Osteoblast (primary cell): Measurements from ENCODE around the gene TACC2. TPM values are rescaled to one million over a fixed set of nuclear protein-coding genes. Genes with fewer than 3 reads are reported as not detected.

Experiments used
- DNase-seq: peaks from one replicate; pipeline ENCODE4 v3.0.0; 2011; ENCODE audit warnings: low spot score, mixed read lengths; ENCODE audit not compliant: insufficient read length; ENCODE audit errors: missing footprints
- H2AFZ ChIP-seq: 2 replicates; pipeline ENCODE4 v1.6.0; 2011; ENCODE audit warnings: mild to moderate bottlenecking, low read length
- H3K27ac ChIP-seq: 2 replicates; pipeline ENCODE4 v1.5.1; 2011; ENCODE audit warnings: mild to moderate bottlenecking, low read depth, low read length, moderate library complexity
- H3K27me3 ChIP-seq: 2 replicates; pipeline ENCODE4 v1.6.0; 2012; ENCODE audit warnings: mild to moderate bottlenecking, control low read depth, inconsistent platforms, low read length, moderate library complexity; ENCODE audit not compliant: insufficient read depth
- H3K36me3 ChIP-seq: 2 replicates; pipeline ENCODE4 v1.5.1; 2011; ENCODE audit warnings: mild to moderate bottlenecking, low read length, control low read depth, moderate library complexity; ENCODE audit not compliant: insufficient read depth
- H3K4me1 ChIP-seq: 2 replicates; pipeline ENCODE4 v1.5.1; 2011; ENCODE audit warnings: mild to moderate bottlenecking, low read length, control low read depth, moderate library complexity; ENCODE audit not compliant: insufficient read depth
- H3K4me2 ChIP-seq: 2 replicates; pipeline ENCODE4 v1.6.0; 2011; ENCODE audit warnings: mild to moderate bottlenecking, low read length; ENCODE audit not compliant: insufficient read depth
- H3K4me3 ChIP-seq: fragments of 200-600 bp; sonication (generic); 3 replicates; pipeline ENCODE4 v1.5.1; 2012; ENCODE audit warnings: mild to moderate bottlenecking, low read length, inconsistent platforms; ENCODE audit not compliant: insufficient read depth
- H3K79me2 ChIP-seq: 2 replicates; pipeline ENCODE4 v1.6.0; 2012; ENCODE audit warnings: mild to moderate bottlenecking, low read length, control low read depth, inconsistent platforms; ENCODE audit not compliant: insufficient read depth
- H3K9me3 ChIP-seq: 2 replicates; pipeline ENCODE4 v1.5.1; 2011; ENCODE audit warnings: low read depth, low read length, control low read depth
- H4K20me1 ChIP-seq: 2 replicates; pipeline ENCODE4 v1.6.0; 2012; ENCODE audit warnings: mild to moderate bottlenecking, low read length, control low read depth; ENCODE audit not compliant: insufficient read depth
- total RNA-seq: library from RNA; depleted of rRNA; stranded (reverse); fragments of >200 nt; gene quantifications from 2 replicates; pipeline ENCODE4 v1.2.3, GENCODE V29; 2012
- TF ChIP-seq, protein P1 (sequence below): IDR thresholded peaks from 2 replicates; pipeline ENCODE4 v1.5.1; 2011; ENCODE audit warnings: mild to moderate bottlenecking, low read depth, low read length, moderate library complexity; ENCODE audit errors: extremely low read depth

Gene TACC2
- total RNA-seq, 1 donor, result 5.8 TPM

DNA sequence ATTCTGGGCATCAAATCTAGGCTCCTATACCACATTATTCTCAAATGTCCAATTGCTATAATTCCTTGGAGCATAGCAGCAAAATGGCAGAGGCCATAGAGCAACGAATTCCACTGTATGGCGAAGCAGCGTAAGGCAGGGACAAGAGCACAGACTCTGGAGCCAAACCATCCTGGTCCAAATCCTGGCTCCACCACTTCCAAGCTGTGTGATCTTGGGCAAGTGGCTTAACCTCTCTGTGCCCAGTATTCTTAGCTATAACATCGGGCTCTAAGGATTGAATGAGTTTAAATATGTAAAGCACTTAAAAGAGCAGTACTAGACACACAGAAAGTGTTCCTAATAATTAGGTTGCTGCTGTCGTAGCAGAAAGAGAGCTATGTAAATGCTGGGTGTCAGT lies 56.2 kb downstream of the TACC2 start:
- H3K27me3 ChIP-seq, result peaks cover 9% of the 10 kb centered on the region
- no peaks in the 10 kb centered on the region for H4K20me1 ChIP-seq
- H3K4me1 ChIP-seq, result peaks cover 5% of the 10 kb centered on the region
- H3K79me2 ChIP-seq, result no peaks in the 10 kb centered on the region
- no peak overlapping the region for H3K4me2 ChIP-seq
- TF ChIP-seq, protein P1, sequence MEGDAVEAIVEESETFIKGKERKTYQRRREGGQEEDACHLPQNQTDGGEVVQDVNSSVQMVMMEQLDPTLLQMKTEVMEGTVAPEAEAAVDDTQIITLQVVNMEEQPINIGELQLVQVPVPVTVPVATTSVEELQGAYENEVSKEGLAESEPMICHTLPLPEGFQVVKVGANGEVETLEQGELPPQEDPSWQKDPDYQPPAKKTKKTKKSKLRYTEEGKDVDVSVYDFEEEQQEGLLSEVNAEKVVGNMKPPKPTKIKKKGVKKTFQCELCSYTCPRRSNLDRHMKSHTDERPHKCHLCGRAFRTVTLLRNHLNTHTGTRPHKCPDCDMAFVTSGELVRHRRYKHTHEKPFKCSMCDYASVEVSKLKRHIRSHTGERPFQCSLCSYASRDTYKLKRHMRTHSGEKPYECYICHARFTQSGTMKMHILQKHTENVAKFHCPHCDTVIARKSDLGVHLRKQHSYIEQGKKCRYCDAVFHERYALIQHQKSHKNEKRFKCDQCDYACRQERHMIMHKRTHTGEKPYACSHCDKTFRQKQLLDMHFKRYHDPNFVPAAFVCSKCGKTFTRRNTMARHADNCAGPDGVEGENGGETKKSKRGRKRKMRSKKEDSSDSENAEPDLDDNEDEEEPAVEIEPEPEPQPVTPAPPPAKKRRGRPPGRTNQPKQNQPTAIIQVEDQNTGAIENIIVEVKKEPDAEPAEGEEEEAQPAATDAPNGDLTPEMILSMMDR, result no peak
- no peak overlapping the region for H3K4me3 ChIP-seq
- DNase-seq, result no peak
- no peak overlapping the region for H2AFZ ChIP-seq
- no peaks in the 10 kb centered on the region for H3K36me3 ChIP-seq
- H3K27ac ChIP-seq, result no peak overlapping the region
- H3K9me3 ChIP-seq, result no peaks in the 10 kb centered on the region

DNA sequence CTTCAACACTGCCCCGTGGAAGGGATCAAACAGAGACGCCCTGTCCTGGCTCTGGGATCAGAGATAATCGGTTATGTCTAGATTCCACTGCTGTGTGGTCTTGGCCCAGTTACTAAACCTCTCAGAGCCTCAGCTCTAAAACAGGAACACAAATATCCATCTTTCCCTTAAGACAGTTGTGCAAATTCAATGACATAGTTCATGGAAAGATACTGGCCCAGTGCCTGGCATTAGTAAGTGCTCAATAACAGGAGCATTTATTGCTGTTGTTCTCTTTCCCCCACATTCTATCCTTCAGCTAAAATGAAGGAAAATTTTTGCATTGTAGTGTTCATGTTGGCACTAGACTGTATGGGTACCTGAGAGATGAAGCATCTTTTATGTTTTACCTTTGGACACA lies 58.6 kb downstream of the TACC2 start:
- DNase-seq, result no peak
- Histone ChIP-seq H3K27me3 (peaks cover 4% of the 10 kb centered on the region), H3K4me3 (no peak overlapping the region), H4K20me1 (no peaks in the 10 kb centered on the region), H2AFZ (no peak overlapping the region), H3K9me3 (no peaks in the 10 kb centered on the region), H3K36me3 (no peaks in the 10 kb centered on the region), H3K4me1 (peaks cover 12% of the 10 kb centered on the region), H3K79me2 (no peaks in the 10 kb centered on the region), H3K4me2 (no peak overlapping the region), H3K27ac (no peak overlapping the region)
- TF ChIP-seq, protein P1, result no peak

DNA sequence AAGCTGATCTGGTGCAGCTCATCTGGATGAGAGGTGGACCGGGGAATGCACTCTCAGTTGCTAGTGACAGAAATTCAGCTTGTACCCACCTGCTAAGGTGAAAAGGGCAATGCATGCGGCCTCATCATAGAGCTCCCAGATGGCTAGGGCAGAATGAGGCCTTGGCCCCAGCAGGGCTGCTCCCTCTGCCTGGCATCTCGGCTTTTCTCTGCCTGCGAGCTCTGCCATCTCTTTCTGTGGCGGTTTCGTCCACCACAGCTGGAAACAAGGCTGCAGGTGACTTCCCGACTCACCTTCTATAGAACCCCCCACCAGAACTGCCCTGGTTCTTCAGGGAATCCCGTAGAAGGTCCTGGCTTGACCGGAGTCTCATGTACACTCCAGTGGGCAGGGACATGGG lies 60.1 kb downstream of the TACC2 start:
- DNase-seq, result no peak
- Histone ChIP-seq H3K36me3 (no peaks in the 10 kb centered on the region), H3K27ac (no peak overlapping the region), H3K4me2 (no peak overlapping the region), H3K4me3 (no peak overlapping the region), H3K27me3 (peaks cover 4% of the 10 kb centered on the region), H4K20me1 (no peaks in the 10 kb centered on the region), H3K9me3 (no peaks in the 10 kb centered on the region), H3K4me1 (peaks cover 12% of the 10 kb centered on the region), H3K79me2 (no peaks in the 10 kb centered on the region), H2AFZ (no peak overlapping the region)
- TF ChIP-seq, protein P1, result no peak

DNA sequence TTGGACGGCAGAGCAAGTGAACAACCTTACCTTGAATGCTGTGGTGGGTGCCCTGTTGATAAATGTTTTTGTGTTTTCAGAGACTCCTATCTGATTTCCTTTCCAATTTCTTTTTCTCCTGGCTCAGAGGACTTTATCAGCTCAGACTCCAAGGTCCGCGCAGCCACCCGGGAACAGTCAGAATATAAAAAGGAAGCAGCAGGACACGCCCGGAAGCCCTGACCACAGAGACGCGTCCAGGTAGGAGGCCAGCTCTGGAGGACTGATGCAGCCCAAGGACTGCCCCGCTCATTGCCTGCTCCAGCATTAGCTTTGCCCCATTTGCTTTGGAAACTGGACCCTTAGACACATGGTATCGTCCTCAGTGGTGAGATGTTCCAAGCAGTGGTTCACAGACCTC lies 61.3 kb downstream of the TACC2 start:
- Histone ChIP-seq H3K9me3 (no peaks in the 10 kb centered on the region), H3K79me2 (no peaks in the 10 kb centered on the region), H2AFZ (no peak overlapping the region), H3K27me3 (peaks cover 4% of the 10 kb centered on the region), H3K4me2 (no peak overlapping the region), H3K27ac (no peak overlapping the region), H3K36me3 (no peaks in the 10 kb centered on the region), H3K4me1 (peaks cover 7% of the 10 kb centered on the region), H3K4me3 (no peak overlapping the region), H4K20me1 (no peaks in the 10 kb centered on the region)
- TF ChIP-seq, protein P1, result no peak
- DNase-seq, result no peak
